AG09309 (cell line): Measurements from ENCODE around the gene LDLRAD4.

ENCODE experiments used
- DNase-seq: peaks from one replicate; pipeline ENCODE4 v3.0.0-alpha.2; 2010; ENCODE audit warnings: low read depth
- H3K4me3 ChIP-seq: 2 replicates; pipeline ENCODE4 v1.5.1; 2011; ENCODE audit warnings: mild to moderate bottlenecking, low read depth, low read length, moderate library complexity; ENCODE audit not compliant: control insufficient read depth
- TF ChIP-seq, protein P1 (sequence below): IDR thresholded peaks from 2 replicates; pipeline ENCODE4 v1.5.1; 2011; ENCODE audit warnings: mild to moderate bottlenecking, low read depth, low read length, inconsistent platforms; ENCODE audit not compliant: insufficient read depth, control insufficient read depth; ENCODE audit errors: missing control alignments

The LDLRAD4 gene

DNA sequence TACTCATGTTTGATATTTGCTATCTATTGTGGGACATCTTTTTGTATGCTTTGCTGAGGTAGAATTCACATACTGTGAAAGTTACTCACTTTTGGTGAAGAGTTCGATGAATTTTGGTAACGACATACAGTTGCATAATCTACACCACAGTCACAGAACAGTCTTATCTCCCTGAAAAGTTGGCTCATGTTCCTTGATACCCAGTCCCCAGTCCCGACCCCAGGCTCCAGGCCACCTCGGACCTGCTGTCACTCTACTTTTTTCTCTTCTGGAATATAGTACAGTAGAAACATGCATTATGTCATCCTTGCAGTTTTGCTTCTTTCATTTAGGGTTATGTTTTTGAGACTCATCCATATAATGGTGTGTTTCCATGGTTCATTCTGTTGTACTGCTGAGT is 316.1 kb downstream of the LDLRAD4 start:
- H3K4me3 ChIP-seq: no peak overlapping the region
- DNase-seq: no peak
- TF ChIP-seq, protein P1, sequence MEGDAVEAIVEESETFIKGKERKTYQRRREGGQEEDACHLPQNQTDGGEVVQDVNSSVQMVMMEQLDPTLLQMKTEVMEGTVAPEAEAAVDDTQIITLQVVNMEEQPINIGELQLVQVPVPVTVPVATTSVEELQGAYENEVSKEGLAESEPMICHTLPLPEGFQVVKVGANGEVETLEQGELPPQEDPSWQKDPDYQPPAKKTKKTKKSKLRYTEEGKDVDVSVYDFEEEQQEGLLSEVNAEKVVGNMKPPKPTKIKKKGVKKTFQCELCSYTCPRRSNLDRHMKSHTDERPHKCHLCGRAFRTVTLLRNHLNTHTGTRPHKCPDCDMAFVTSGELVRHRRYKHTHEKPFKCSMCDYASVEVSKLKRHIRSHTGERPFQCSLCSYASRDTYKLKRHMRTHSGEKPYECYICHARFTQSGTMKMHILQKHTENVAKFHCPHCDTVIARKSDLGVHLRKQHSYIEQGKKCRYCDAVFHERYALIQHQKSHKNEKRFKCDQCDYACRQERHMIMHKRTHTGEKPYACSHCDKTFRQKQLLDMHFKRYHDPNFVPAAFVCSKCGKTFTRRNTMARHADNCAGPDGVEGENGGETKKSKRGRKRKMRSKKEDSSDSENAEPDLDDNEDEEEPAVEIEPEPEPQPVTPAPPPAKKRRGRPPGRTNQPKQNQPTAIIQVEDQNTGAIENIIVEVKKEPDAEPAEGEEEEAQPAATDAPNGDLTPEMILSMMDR: no peak

GRCh38 chr18:13536578-13536977 is 318.0 kb downstream of the LDLRAD4 start:
- DNase-seq: no peak
- no peak overlapping the region for H3K4me3 ChIP-seq
- TF ChIP-seq, protein P1: no peak

DNA sequence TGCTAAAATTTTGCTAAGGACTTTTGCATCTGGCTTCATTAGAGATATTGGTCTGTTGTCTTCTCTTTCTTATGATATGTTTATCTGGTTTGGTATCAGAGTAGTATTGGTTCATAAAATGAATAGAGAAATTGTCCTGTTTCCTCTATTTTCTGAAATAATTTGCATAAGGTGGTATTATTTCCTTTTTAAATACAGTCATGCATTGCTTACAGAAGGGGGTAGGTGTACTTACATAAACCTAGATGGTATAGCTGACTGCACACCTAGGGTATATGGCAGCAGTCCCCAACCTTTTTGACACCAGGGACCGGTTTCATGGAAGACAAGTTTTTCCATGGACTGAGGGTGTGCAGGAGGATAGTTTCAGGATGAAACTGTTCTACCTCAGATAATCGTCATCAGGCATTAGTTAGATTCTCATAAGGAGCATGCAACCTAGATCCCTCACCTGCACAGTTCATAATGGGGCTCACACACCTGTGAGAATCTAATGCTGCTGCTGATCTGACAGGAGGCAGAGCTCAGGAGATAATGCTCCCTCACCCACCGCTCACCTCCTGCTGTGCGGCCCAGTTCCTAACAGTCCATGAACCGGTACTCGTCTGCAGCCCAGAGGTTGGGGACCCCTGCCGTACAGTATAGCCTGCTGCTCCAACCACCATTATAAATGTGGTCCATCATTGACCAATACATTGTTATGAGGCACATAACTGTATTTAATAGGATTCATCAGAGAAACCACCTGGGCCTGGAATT is 318.6 kb downstream of the LDLRAD4 start:
- DNase-seq: no peak
- no peak overlapping the region for H3K4me3 ChIP-seq
- TF ChIP-seq, protein P1: no peak

DNA sequence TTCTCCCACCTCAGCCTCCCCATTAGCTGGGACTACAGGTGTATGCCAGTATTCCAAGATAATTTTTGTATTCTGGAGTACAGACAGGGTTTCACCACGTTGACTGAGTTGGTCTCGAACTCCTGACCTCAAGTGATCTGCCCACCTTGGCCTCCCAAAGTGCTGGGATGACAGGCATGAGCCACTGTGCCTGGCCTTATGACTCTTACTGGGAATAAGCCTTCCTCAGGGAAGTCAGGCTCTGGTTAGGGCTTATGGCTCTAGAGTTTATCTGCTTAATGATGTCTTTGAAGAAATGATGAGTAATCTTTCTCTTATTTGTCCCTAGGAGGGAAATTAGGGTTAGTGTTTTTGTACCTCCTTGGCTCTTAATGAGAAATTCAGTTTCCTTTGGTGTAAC is 320.1 kb downstream of the LDLRAD4 start:
- TF ChIP-seq, protein P1: no peak
- DNase-seq: no peak

DNA sequence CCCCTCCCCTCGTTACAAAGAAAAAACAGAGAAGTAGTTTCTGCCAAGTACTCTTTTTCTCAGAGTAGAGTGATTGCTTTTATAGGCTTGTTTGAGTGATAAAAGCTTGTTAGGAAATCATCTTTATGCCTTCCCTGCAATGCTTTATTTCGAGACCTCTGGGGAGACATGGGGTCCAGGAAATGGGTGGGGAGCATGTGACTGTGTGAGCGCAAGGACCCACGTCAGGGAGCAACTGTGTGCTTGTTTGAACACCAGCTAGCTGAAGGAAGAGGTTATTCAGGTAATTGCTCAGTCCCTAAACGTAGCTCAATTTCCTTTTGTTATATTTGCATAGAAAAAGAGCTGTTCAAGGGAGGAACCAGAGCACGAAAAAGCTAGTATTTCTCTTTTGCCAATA is 320.5 kb downstream of the LDLRAD4 start:
- DNase-seq: no peak
- no peak overlapping the region for H3K4me3 ChIP-seq
- TF ChIP-seq, protein P1: no peak

More for the DNA sequence above, 320.1 kb downstream of the LDLRAD4 start:
- no peak overlapping the region for H3K4me3 ChIP-seq

DNA sequence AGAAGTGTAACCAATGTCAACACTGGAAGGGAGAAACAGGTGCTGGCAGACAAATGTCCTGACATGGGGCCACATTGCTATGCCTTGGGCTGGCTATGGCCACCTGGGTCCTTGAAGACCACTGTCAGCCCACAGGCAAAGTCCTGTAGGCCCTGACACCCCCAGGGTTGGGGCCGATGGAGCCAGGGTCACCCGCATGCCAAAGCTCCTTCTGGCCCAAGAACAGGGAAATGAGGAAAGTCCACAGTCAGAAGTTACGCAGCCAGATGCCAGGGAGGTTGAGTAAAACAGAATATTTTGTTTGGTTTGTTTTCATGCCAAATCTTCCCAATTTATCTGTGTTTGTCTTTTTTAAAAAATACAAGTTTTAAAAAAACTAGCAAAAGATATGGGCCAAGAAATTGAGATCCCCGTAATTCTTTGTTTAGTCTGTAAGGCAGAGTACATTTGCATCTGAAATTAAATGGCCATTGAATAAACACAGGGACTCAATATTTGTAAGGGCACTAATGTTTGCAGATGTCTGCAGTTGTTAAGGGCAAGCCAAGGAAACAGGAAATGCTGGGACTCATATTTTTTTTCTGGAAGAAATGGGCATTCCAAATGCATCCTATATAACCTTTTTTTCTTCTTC is 321.4 kb downstream of the LDLRAD4 start:
- DNase-seq: no peak
- TF ChIP-seq, protein P1: no peak
- no peak overlapping the region for H3K4me3 ChIP-seq
